ENCODE data around the gene ECHS1. TPM values are rescaled to one million over a fixed set of nuclear protein-coding genes. Genes with fewer than 3 reads are reported as not detected.

The ECHS1 gene
- total RNA-seq, 6 experiments from 2014 or later, result 293 to 780 (median 436) TPM

GRCh38 chr10:133403784-133404183 is 30.6 kb upstream of the ECHS1 start:
- DNase-seq, result no peak
- no peaks in the 10 kb centered on the region for H3K27me3 ChIP-seq
- TF ChIP-seq CTCF (IDR thresholded peaks at IDR 0.05), result no peak
- no peak for TF ChIP-seq POLR2A (IDR thresholded peaks at IDR 0.05)
- H3K4me1 ChIP-seq, result no peaks in the 10 kb centered on the region
- 94% methylated on average over 5 of the region's 5 CpGs for WGBS (ENCODE audit: insufficient coverage, low coverage, low lambda C conversion rate, missing lambda C conversion rate)
- H3K4me3 ChIP-seq, result no peak overlapping the region
- no peaks in the 10 kb centered on the region for H3K9me3 ChIP-seq
- ATAC-seq, result no peak
- no peak overlapping the region for H3K27ac ChIP-seq
- intact Hi-C loops (cut with DNase I), result no loop called here
- H3K36me3 ChIP-seq, result peaks cover 0 to 25% (median 8%) of the 10 kb centered on the region in 4 donors

DNA sequence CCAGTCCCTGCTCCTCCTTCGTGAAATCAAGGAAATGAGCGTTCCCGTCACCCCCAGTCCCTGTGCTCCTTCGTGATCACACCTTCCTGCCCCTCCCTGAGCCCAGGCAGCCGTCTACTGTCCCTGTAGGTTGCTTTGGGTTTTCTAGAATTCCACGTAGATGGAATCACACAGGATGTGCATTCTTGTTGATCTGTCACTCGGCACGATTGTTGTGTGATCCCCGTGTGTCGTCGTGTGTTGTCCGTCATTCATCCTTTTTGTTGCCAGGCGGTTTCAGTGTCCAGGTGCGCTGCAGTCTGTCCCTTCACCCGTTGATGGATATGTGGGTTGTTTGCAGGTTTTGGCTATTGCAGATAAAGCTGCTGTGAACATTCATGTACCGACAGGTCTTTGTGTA is 30.2 kb upstream of the ECHS1 start:
- TF ChIP-seq POLR2A (IDR thresholded peaks at IDR 0.05), result no peak
- no peak for TF ChIP-seq CTCF (IDR thresholded peaks at IDR 0.05)
- no peak overlapping the region for H3K4me3 ChIP-seq
- H3K36me3 ChIP-seq, result peaks cover 0 to 30% (median 9%) of the 10 kb centered on the region in 4 donors
- H3K9me3 ChIP-seq, result no peaks in the 10 kb centered on the region
- no peaks in the 10 kb centered on the region for H3K27me3 ChIP-seq
- intact Hi-C loops (cut with DNase I), result no loop called here
- no peak overlapping the region for H3K27ac ChIP-seq
- 84% methylated on average over 16 of the region's 16 CpGs for WGBS (ENCODE audit: insufficient coverage, low coverage, low lambda C conversion rate, missing lambda C conversion rate)
- ATAC-seq, result no peak
- DNase-seq, result peak in 1 of 3 donors; percentile 3
- H3K4me1 ChIP-seq, result no peaks in the 10 kb centered on the region

GRCh38 chr10:133401981-133402725 is 29.0 kb upstream of the ECHS1 start:
- intact Hi-C loops (cut with DNase I), result no loop called here
- TF ChIP-seq POLR2A (IDR thresholded peaks at IDR 0.05) (no peak), CTCF (IDR thresholded peaks at IDR 0.05) (no peak)
- Histone ChIP-seq H3K27me3 (no peaks in the 10 kb centered on the region), H3K4me3 (no peak overlapping the region), H3K9me3 (no peaks in the 10 kb centered on the region), H3K27ac (no peak overlapping the region), H3K4me1 (no peaks in the 10 kb centered on the region), H3K36me3 (peaks cover 0 to 32% (median 11%) of the 10 kb centered on the region in 4 donors)
- DNase-seq, result peak in 1 of 3 donors; percentile 14
- WGBS (ENCODE audit: insufficient coverage, low coverage, low lambda C conversion rate, missing lambda C conversion rate), result 100% methylated on average over 1 of the region's 21 CpGs
- peak in 1 of 4 donors; percentile 30 for ATAC-seq

DNA sequence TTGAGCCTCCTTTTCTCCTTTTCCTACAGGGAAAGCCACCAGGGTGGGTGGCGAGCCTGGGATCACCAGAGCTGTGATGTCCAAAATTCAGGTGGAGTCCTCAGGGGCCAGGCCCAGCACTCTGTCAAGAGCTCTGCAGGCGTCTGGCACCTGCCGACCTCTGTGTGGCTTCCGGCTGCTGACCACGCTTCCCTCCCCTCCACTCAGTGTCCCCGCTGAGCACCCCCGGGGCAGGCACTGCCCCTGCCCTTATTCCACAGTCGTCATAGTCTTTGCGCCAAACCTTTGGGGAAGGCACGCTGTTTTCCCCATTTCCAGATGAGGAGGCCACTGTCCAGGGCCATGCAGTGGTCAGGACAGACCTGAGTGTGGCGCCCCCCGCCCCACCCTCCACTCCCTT is 28.3 kb upstream of the ECHS1 start:
- DNase-seq, result peak in 1 of 3 donors; percentile 12
- peak in 2 of 4 donors; percentile 18 to 43 for ATAC-seq
- WGBS (ENCODE audit: insufficient coverage, low coverage, low lambda C conversion rate, missing lambda C conversion rate), result 93% methylated on average over 10 of the region's 12 CpGs
- no peaks in the 10 kb centered on the region for H3K9me3 ChIP-seq
- intact Hi-C loops (cut with DNase I), result no loop called here
- no peaks in the 10 kb centered on the region for H3K27me3 ChIP-seq
- H3K36me3 ChIP-seq, result peaks cover 0 to 32% (median 11%) of the 10 kb centered on the region in 4 donors
- no peak overlapping the region for H3K27ac ChIP-seq
- no peak overlapping the region for H3K4me3 ChIP-seq
- H3K4me1 ChIP-seq, result no peaks in the 10 kb centered on the region
- TF ChIP-seq CTCF (IDR thresholded peaks at IDR 0.05) (no peak), POLR2A (IDR thresholded peaks at IDR 0.05) (no peak)

Data from right lobe of liver (tissue), 6 donors.